HCEC 1CT (cell line): ENCODE measurements around the gene SCD.

ENCODE experiments used
- DNase-seq: peaks from one replicate; pipeline ENCODE4 v3.0.0-alpha.2; 2017

Gene SCD

GRCh38 chr10:100401631-100402328 lies 54.7 kb downstream of the SCD start:
- DNase-seq, result no peak

- DNase-seq, result no peak
Measured at GRCh38 chr10:100403734-100404133, 56.7 kb downstream of the SCD start.

GRCh38 chr10:100413173-100413572 lies 66.1 kb downstream of the SCD start:
- DNase-seq, result no peak
